Measurements from ENCODE around the gene KDM4C. TPM values are rescaled to one million over a fixed set of nuclear protein-coding genes. Genes with fewer than 3 reads are reported as not detected.

Gene KDM4C
- total RNA-seq, 1 experiment from 2014 or later, result 61.1 TPM

- H3K27ac ChIP-seq (ENCODE audit: low read length), result no peak overlapping the region
- H3K9me2 ChIP-seq (replicated peaks; ENCODE audit: insufficient read depth, low read length), result no peaks in the 10 kb centered on the region
- no peak overlapping the region for H2AFZ ChIP-seq (ENCODE audit: low read length)
- no peaks in the 10 kb centered on the region for H3K79me2 ChIP-seq (ENCODE audit: low read length)
- DNase-seq, result peak; percentile 33
- no peaks in the 10 kb centered on the region for H3K27me3 ChIP-seq (ENCODE audit: low read length)
- no peak overlapping the region for H3K9ac ChIP-seq (ENCODE audit: low read length)
- no peaks in the 10 kb centered on the region for H4K20me1 ChIP-seq (ENCODE audit: insufficient read depth, low read depth, low read length)
- H3K36me3 ChIP-seq (ENCODE audit: insufficient read depth, low read length), result no peaks in the 10 kb centered on the region
- H3K4me1 ChIP-seq (ENCODE audit: low read length), result no peaks in the 10 kb centered on the region
- no peak overlapping the region for H3K4me2 ChIP-seq (ENCODE audit: low read depth, low read length, poor library complexity, severe bottlenecking)
- H3K4me3 ChIP-seq (ENCODE audit: low read length), result no peak overlapping the region
- no peaks in the 10 kb centered on the region for H3K9me3 ChIP-seq (ENCODE audit: low read length)
These were observed 443.4 kb downstream of the KDM4C start for GRCh38 chr9:7201196-7201595.

GRCh38 chr9:7205806-7206205 lies 448.0 kb downstream of the KDM4C start:
- Histone ChIP-seq H3K36me3 (ENCODE audit: insufficient read depth, low read length) (no peaks in the 10 kb centered on the region), H4K20me1 (ENCODE audit: insufficient read depth, low read depth, low read length) (no peaks in the 10 kb centered on the region), H3K27ac (ENCODE audit: low read length) (no peak overlapping the region), H3K9ac (ENCODE audit: low read length) (no peak overlapping the region), H3K79me2 (ENCODE audit: low read length) (no peaks in the 10 kb centered on the region), H3K4me2 (ENCODE audit: low read depth, low read length, poor library complexity, severe bottlenecking) (no peak overlapping the region), H3K4me3 (ENCODE audit: low read length) (no peak overlapping the region), H3K4me1 (ENCODE audit: low read length) (peaks cover 13% of the 10 kb centered on the region), H3K9me2 (replicated peaks; ENCODE audit: insufficient read depth, low read length) (no peaks in the 10 kb centered on the region), H3K27me3 (ENCODE audit: low read length) (no peaks in the 10 kb centered on the region), H2AFZ (ENCODE audit: low read length) (no peak overlapping the region), H3K9me3 (ENCODE audit: low read length) (no peaks in the 10 kb centered on the region)
- peak; percentile 28 for DNase-seq

- Histone ChIP-seq H3K9me2 (replicated peaks; ENCODE audit: insufficient read depth, low read length) (no peaks in the 10 kb centered on the region), H3K4me2 (ENCODE audit: low read depth, low read length, poor library complexity, severe bottlenecking) (no peak overlapping the region), H3K4me1 (ENCODE audit: low read length) (peaks cover 13% of the 10 kb centered on the region), H2AFZ (ENCODE audit: low read length) (no peak overlapping the region), H3K9ac (ENCODE audit: low read length) (no peak overlapping the region), H3K27ac (ENCODE audit: low read length) (no peak overlapping the region), H3K27me3 (ENCODE audit: low read length) (no peaks in the 10 kb centered on the region), H3K79me2 (ENCODE audit: low read length) (no peaks in the 10 kb centered on the region), H3K4me3 (ENCODE audit: low read length) (no peak overlapping the region), H4K20me1 (ENCODE audit: insufficient read depth, low read depth, low read length) (no peaks in the 10 kb centered on the region), H3K36me3 (ENCODE audit: insufficient read depth, low read length) (no peaks in the 10 kb centered on the region), H3K9me3 (ENCODE audit: low read length) (no peaks in the 10 kb centered on the region)
- DNase-seq, result peak; percentile 21
These were observed 448.5 kb downstream of the KDM4C start for GRCh38 chr9:7206221-7206758.

GRCh38 chr9:7209016-7209715 lies 451.4 kb downstream of the KDM4C start:
- Histone ChIP-seq H3K4me2 (ENCODE audit: low read depth, low read length, poor library complexity, severe bottlenecking) (peak overlapping the region; percentile 46), H3K9me2 (replicated peaks; ENCODE audit: insufficient read depth, low read length) (no peaks in the 10 kb centered on the region), H3K36me3 (ENCODE audit: insufficient read depth, low read length) (no peaks in the 10 kb centered on the region), H2AFZ (ENCODE audit: low read length) (no peak overlapping the region), H3K4me3 (ENCODE audit: low read length) (no peak overlapping the region), H3K27ac (ENCODE audit: low read length) (no peak overlapping the region), H4K20me1 (ENCODE audit: insufficient read depth, low read depth, low read length) (no peaks in the 10 kb centered on the region), H3K9ac (ENCODE audit: low read length) (no peak overlapping the region), H3K9me3 (ENCODE audit: low read length) (no peaks in the 10 kb centered on the region), H3K27me3 (ENCODE audit: low read length) (no peaks in the 10 kb centered on the region), H3K79me2 (ENCODE audit: low read length) (no peaks in the 10 kb centered on the region), H3K4me1 (ENCODE audit: low read length) (peaks cover 13% of the 10 kb centered on the region)
- no peak for DNase-seq

- Histone ChIP-seq H3K4me3 (ENCODE audit: low read length) (no peak overlapping the region), H3K79me2 (ENCODE audit: low read length) (no peaks in the 10 kb centered on the region), H3K4me2 (ENCODE audit: low read depth, low read length, poor library complexity, severe bottlenecking) (peak overlapping the region; percentile 46), H2AFZ (ENCODE audit: low read length) (no peak overlapping the region), H3K9ac (ENCODE audit: low read length) (no peak overlapping the region), H4K20me1 (ENCODE audit: insufficient read depth, low read depth, low read length) (no peaks in the 10 kb centered on the region), H3K9me2 (replicated peaks; ENCODE audit: insufficient read depth, low read length) (no peaks in the 10 kb centered on the region), H3K27me3 (ENCODE audit: low read length) (no peaks in the 10 kb centered on the region), H3K36me3 (ENCODE audit: insufficient read depth, low read length) (no peaks in the 10 kb centered on the region), H3K9me3 (ENCODE audit: low read length) (no peaks in the 10 kb centered on the region), H3K4me1 (ENCODE audit: low read length) (peaks cover 13% of the 10 kb centered on the region), H3K27ac (ENCODE audit: low read length) (no peak overlapping the region)
- peak; percentile 62 for DNase-seq
These were observed 452.2 kb downstream of the KDM4C start for GRCh38 chr9:7209990-7210389.

- Histone ChIP-seq H3K79me2 (ENCODE audit: low read length) (no peaks in the 10 kb centered on the region), H3K27me3 (ENCODE audit: low read length) (no peaks in the 10 kb centered on the region), H3K4me2 (ENCODE audit: low read depth, low read length, poor library complexity, severe bottlenecking) (no peak overlapping the region), H3K4me1 (ENCODE audit: low read length) (peaks cover 13% of the 10 kb centered on the region), H2AFZ (ENCODE audit: low read length) (no peak overlapping the region), H4K20me1 (ENCODE audit: insufficient read depth, low read depth, low read length) (no peaks in the 10 kb centered on the region), H3K9ac (ENCODE audit: low read length) (no peak overlapping the region), H3K4me3 (ENCODE audit: low read length) (no peak overlapping the region), H3K36me3 (ENCODE audit: insufficient read depth, low read length) (no peaks in the 10 kb centered on the region), H3K9me3 (ENCODE audit: low read length) (no peaks in the 10 kb centered on the region), H3K9me2 (replicated peaks; ENCODE audit: insufficient read depth, low read length) (no peaks in the 10 kb centered on the region), H3K27ac (ENCODE audit: low read length) (no peak overlapping the region)
- DNase-seq, result no peak
These were observed 453.3 kb downstream of the KDM4C start for GRCh38 chr9:7210854-7211637.

GRCh38 chr9:7211657-7212056 lies 453.9 kb downstream of the KDM4C start:
- no peak overlapping the region for H2AFZ ChIP-seq (ENCODE audit: low read length)
- H3K4me2 ChIP-seq (ENCODE audit: low read depth, low read length, poor library complexity, severe bottlenecking), result no peak overlapping the region
- H4K20me1 ChIP-seq (ENCODE audit: insufficient read depth, low read depth, low read length), result no peaks in the 10 kb centered on the region

GRCh38 chr9:7212101-7212500 lies 454.3 kb downstream of the KDM4C start:
- Histone ChIP-seq H3K4me1 (ENCODE audit: low read length) (peaks cover 13% of the 10 kb centered on the region), H4K20me1 (ENCODE audit: insufficient read depth, low read depth, low read length) (no peaks in the 10 kb centered on the region), H3K4me3 (ENCODE audit: low read length) (no peak overlapping the region), H3K36me3 (ENCODE audit: insufficient read depth, low read length) (no peaks in the 10 kb centered on the region), H3K9me2 (replicated peaks; ENCODE audit: insufficient read depth, low read length) (no peaks in the 10 kb centered on the region), H3K27me3 (ENCODE audit: low read length) (no peaks in the 10 kb centered on the region), H3K9me3 (ENCODE audit: low read length) (no peaks in the 10 kb centered on the region), H3K9ac (ENCODE audit: low read length) (no peak overlapping the region), H2AFZ (ENCODE audit: low read length) (no peak overlapping the region), H3K27ac (ENCODE audit: low read length) (no peak overlapping the region), H3K4me2 (ENCODE audit: low read depth, low read length, poor library complexity, severe bottlenecking) (no peak overlapping the region), H3K79me2 (ENCODE audit: low read length) (no peaks in the 10 kb centered on the region)
- no peak for DNase-seq

More at GRCh38 chr9:7211657-7212056, 453.9 kb downstream of the KDM4C start:
- Histone ChIP-seq H3K27ac (ENCODE audit: low read length) (no peak overlapping the region), H3K4me1 (ENCODE audit: low read length) (peaks cover 13% of the 10 kb centered on the region), H3K4me3 (ENCODE audit: low read length) (no peak overlapping the region), H3K9me3 (ENCODE audit: low read length) (no peaks in the 10 kb centered on the region), H3K36me3 (ENCODE audit: insufficient read depth, low read length) (no peaks in the 10 kb centered on the region), H3K79me2 (ENCODE audit: low read length) (no peaks in the 10 kb centered on the region), H3K9ac (ENCODE audit: low read length) (no peak overlapping the region), H3K9me2 (replicated peaks; ENCODE audit: insufficient read depth, low read length) (no peaks in the 10 kb centered on the region), H3K27me3 (ENCODE audit: low read length) (no peaks in the 10 kb centered on the region)
- no peak for DNase-seq

All from Karpas-422 (cell line).